PFSK-1 (cell line): ENCODE measurements around the gene RHPN2.

Experiments
- FOXP2 ChIP-seq: optimal IDR thresholded peaks from 2 replicates; pipeline ENCODE3; 2011; ENCODE audit warnings: borderline replicate concordance, control low read depth, inconsistent platforms; ENCODE audit not compliant: insufficient read depth; ENCODE audit errors: extremely low read length, extremely low read depth
- POLR2AphosphoS5 ChIP-seq: IDR thresholded peaks from 2 replicates; pipeline ENCODE4 v1.6.1; 2012; ENCODE audit warnings: low read depth, mild to moderate bottlenecking, control low read depth, low read length, moderate library complexity
- REST ChIP-seq, 2 experiments: IDR thresholded peaks; 2 replicates each; pipeline versions ENCODE4 v1.6.1 to v1.8.0; 2011 to 2012; ENCODE audit warnings: low read depth in 2 of 2, low read length in 2 of 2, control low read depth in 1 of 2, inconsistent platforms in 1 of 2, mild to moderate bottlenecking in 1 of 2, moderate library complexity in 1 of 2; ENCODE audit not compliant: insufficient read depth in 1 of 2
- SIN3A ChIP-seq: IDR thresholded peaks from 2 replicates; pipeline ENCODE4 v1.6.1; 2012; ENCODE audit warnings: mild to moderate bottlenecking, low read length, moderate library complexity, borderline replicate concordance; ENCODE audit not compliant: insufficient read depth
- TAF1 ChIP-seq: IDR thresholded peaks from 2 replicates; pipeline ENCODE4 v1.6.1; 2012; ENCODE audit warnings: low read length, control low read depth, borderline replicate concordance; ENCODE audit not compliant: insufficient read depth

The RHPN2 gene

GRCh38 chr19:32933571-32933970 lies 131.1 kb downstream of the RHPN2 start:
- TF ChIP-seq REST (IDR thresholded peaks at IDR 0.05; ENCODE audit: insufficient read depth in 1 of 2, low read depth in 2 of 2, low read length in 2 of 2) (no peak), SIN3A (no peak), FOXP2 (no peak), TAF1 (no peak), POLR2AphosphoS5 (no peak)

- no peak for TF ChIP-seq FOXP2
- TF ChIP-seq POLR2AphosphoS5 = no peak
- TF ChIP-seq SIN3A = no peak
- no peak for TF ChIP-seq REST (IDR thresholded peaks at IDR 0.05; ENCODE audit: insufficient read depth in 1 of 2, low read depth in 2 of 2, low read length in 2 of 2)
- TF ChIP-seq TAF1 = no peak
Observed at GRCh38 chr19:32930567-32930966, 134.1 kb downstream of the RHPN2 start.

- TF ChIP-seq POLR2AphosphoS5 (no peak), FOXP2 (no peak), TAF1 (no peak), SIN3A (no peak), REST (IDR thresholded peaks at IDR 0.05; ENCODE audit: insufficient read depth in 1 of 2, low read depth in 2 of 2, low read length in 2 of 2) (no peak)
Observed at GRCh38 chr19:32928806-32929205, 135.9 kb downstream of the RHPN2 start.
